GM12878 (cell line): Measurements from ENCODE around the gene RANBP17. TPM values are rescaled to one million over a fixed set of nuclear protein-coding genes. Genes with fewer than 3 reads are reported as not detected.

Experiments
- ATAC-seq: fragments of 200-7000 bp; cut with Tn5 transposase; 3 replicates; pipeline ENCODE4 v1.9.1; 2020; ENCODE audit warnings: mild to moderate bottlenecking, moderate library complexity
- BruUV-seq: library from RNA; stranded (reverse); fragments of 400-500 nt; replicated peaks from 2 replicates; lab custom pipeline; 2021; lab: Mats Ljungman, UMichigan
- CTCF ChIA-PET: fragments of 300-600 bp; sonication (Branson Sonifier 250); formaldehyde crosslinking; extraction: SDS; loops from one replicate; lab custom pipeline; 2021; ENCODE audit warnings: inconsistent platforms; lab: Yijun Ruan, JAX
- POLR2A ChIA-PET: fragments of 350-600 bp; formaldehyde crosslinking; extraction: SDS; loops from one replicate; lab custom pipeline; 2021; ENCODE audit warnings: inconsistent platforms; lab: Charles Lee
- RAD21 ChIA-PET: fragments of 300-600 bp; sonication (Branson Sonifier 250); formaldehyde crosslinking; loops from one replicate; lab custom pipeline; 2023; ENCODE audit warnings: antibody characterized with exemption; ENCODE audit not compliant: unreplicated experiment; lab: Charles Lee
- SMC1A ChIA-PET: fragments of 300-600 bp; sonication (Branson Sonifier 250); formaldehyde crosslinking; loops from one replicate; lab custom pipeline; 2023; ENCODE audit not compliant: unreplicated experiment, uncharacterized antibody; lab: Charles Lee
- DNase-seq: peaks from one replicate; pipeline ENCODE4 v3.0.0-alpha.2; 2011; ENCODE audit warnings: low read depth, low spot score
- FAIRE-seq: peaks from 3 replicates; lab custom pipeline; 2011; peaks lifted over from hg19 to GRCh38; lab: Jason Lieb, UNC
- H2AFZ ChIP-seq: 2 replicates; pipeline ENCODE4 v1.6.0; 2011; ENCODE audit warnings: low read depth, low read length, control low read depth; ENCODE audit not compliant: control insufficient read depth
- H3K27ac ChIP-seq: 2 replicates; pipeline ENCODE4 v1.5.1; 2011; ENCODE audit warnings: control low read depth; ENCODE audit not compliant: control insufficient read depth, insufficient read depth
- H3K27me3 ChIP-seq, 2 experiments: replicated peaks in 1 of 2; 2 replicates each; pipeline versions ENCODE4 v1.6.0 to v1.6.1; 2011; ENCODE audit warnings: low read length in 1 of 2; ENCODE audit not compliant: control insufficient read depth in 2 of 2, insufficient read depth in 2 of 2
- H3K36me3 ChIP-seq, 2 experiments: 2 replicates each; pipeline ENCODE4 v1.5.1; 2011; ENCODE audit warnings: low read length in 1 of 2; ENCODE audit not compliant: control insufficient read depth in 2 of 2, insufficient read depth in 2 of 2
- H3K4me1 ChIP-seq: 2 replicates; pipeline ENCODE4 v1.6.1; 2011; ENCODE audit warnings: mild to moderate bottlenecking, low read length, moderate library complexity, mixed read lengths; ENCODE audit not compliant: control insufficient read depth, insufficient read depth
- H3K4me2 ChIP-seq: 2 replicates; pipeline ENCODE4 v1.6.0; 2011; ENCODE audit warnings: control low read depth; ENCODE audit not compliant: control insufficient read depth, insufficient read depth
- H3K4me3 ChIP-seq: fragments of 200-600 bp; sonication (generic); 2 replicates; pipeline ENCODE4 v1.5.1; 2016
- H3K79me2 ChIP-seq: 2 replicates; pipeline ENCODE4 v1.6.0; 2011; ENCODE audit warnings: low read length; ENCODE audit not compliant: control insufficient read depth, insufficient read depth
- H3K9ac ChIP-seq: 2 replicates; pipeline ENCODE4 v1.8.0; 2011; ENCODE audit warnings: low read length, control low read depth, mixed read lengths; ENCODE audit not compliant: control insufficient read depth, insufficient read depth
- H3K9me3 ChIP-seq: replicated peaks from 3 replicates; pipeline ENCODE4 v1.5.1; 2011; ENCODE audit warnings: mild to moderate bottlenecking, low read length; ENCODE audit not compliant: control insufficient read depth, insufficient read depth
- H4K20me1 ChIP-seq: 2 replicates; pipeline ENCODE4 v1.6.0; 2011; ENCODE audit not compliant: control insufficient read depth, insufficient read depth
- BCLAF1 ChIP-seq: fragments of 450-650 bp; IDR thresholded peaks from 2 replicates; pipeline ENCODE4 v1.6.1; 2017; ENCODE audit warnings: antibody characterized with exemption, mild to moderate bottlenecking, moderate library complexity
- NFXL1 ChIP-seq: fragments of 450-650 bp; IDR thresholded peaks from 2 replicates; pipeline ENCODE4 v1.6.1; 2017; ENCODE audit warnings: antibody characterized with exemption, mild to moderate bottlenecking, borderline replicate concordance
- RUNX3 ChIP-seq: IDR thresholded peaks from 2 replicates; pipeline ENCODE4 v1.6.1; 2012; ENCODE audit warnings: low read length, inconsistent platforms
- SUPT20H ChIP-seq: IDR thresholded peaks from 2 replicates; pipeline ENCODE4 v1.6.1; 2011; ENCODE audit warnings: low read depth, mild to moderate bottlenecking, low read length, moderate library complexity, borderline replicate concordance; ENCODE audit not compliant: control insufficient read depth
- ZNF622 ChIP-seq: fragments of 450-650 bp; IDR thresholded peaks from 2 replicates; pipeline ENCODE4 v1.6.1; 2017; ENCODE audit warnings: mild to moderate bottlenecking, inconsistent platforms
- WGBS: methylation state at CpG from one replicate; pipeline ENCODE4 v1.1.6; 2016; ENCODE audit warnings: low lambda C conversion rate; ENCODE audit not compliant: insufficient replicate concordance, insufficient coverage; ENCODE audit errors: missing lambda C conversion rate; 5-methylcytosine and 5-hydroxymethylcytosine counted together
- in situ Hi-C: fragments of 300-500 bp; cut with MboI; formaldehyde crosslinking; loops from 9 replicates; pipeline ENCODE4 v1.14.3; 2018; ENCODE audit warnings: mixed read lengths
- intact Hi-C: fragments of 100-400 bp; cut with micrococcal nuclease; formaldehyde crosslinking; loops from one replicate; pipeline ENCODE4 v1.14.2; 2022; ENCODE audit not compliant: unreplicated experiment
- polyA plus RNA-seq, 11 experiments: library from polyadenylated mRNA; depleted of rRNA in 4 of 11; unstranded in 6 of 11; stranded (reverse) in 5 of 11; fragments of >200 nt; fragmentation: Nextera tagmentation in 4 of 11; fragmentation: Illumina TruSeq in 1 of 11; extraction: Ambion mirVana in 4 of 11; extraction: Trizol in 1 of 11; gene quantifications; 1 replicate in 1 of 11; 2 replicates in 10 of 11; pipeline versions ENCODE4 v1.2.1 to v1.2.3, GENCODE V29; 2011 to 2016; ENCODE audit warnings: inconsistent platforms in 2 of 11, missing spikeins in 2 of 11, low read depth in 1 of 11
- total RNA-seq, 4 experiments: library from RNA; depleted of rRNA in 3 of 4; stranded (reverse); fragments of >200 nt in 3 of 4; fragmentation: Illumina TruSeq in 1 of 4; extraction: Trizol in 1 of 4; gene quantifications; 2 replicates each; pipeline versions ENCODE4 v1.2.1 to v1.2.3, GENCODE V29; 2013 to 2021

The RANBP17 gene
- total and polyA plus RNA-seq, 10 of the 15 experiments (the other 5 are each of a cell fraction or from before 2014, with no cell fraction given) = 0.10 TPM; not detected in 9

- TF ChIP-seq BCLAF1 (no peak), SUPT20H (no peak)
- H3K79me2 ChIP-seq = no peaks in the 10 kb centered on the region
- H3K27me3 ChIP-seq = no peaks in the 10 kb centered on the region
- ChIA-PET RAD21 (no interaction called here), SMC1A (no interaction called here), POLR2A (no interaction called here), CTCF (no interaction called here)
- intact Hi-C loops = no loop called here
- WGBS = 8% methylated on average over 2 of the region's 2 CpGs
- no TSS peak for BruUV-seq
- H3K36me3 ChIP-seq = no peaks in the 10 kb centered on the region
- H2AFZ ChIP-seq = no peak overlapping the region
- no peaks in the 10 kb centered on the region for H4K20me1 ChIP-seq
- no peak overlapping the region for H3K27ac ChIP-seq
- H3K4me2 ChIP-seq = no peak overlapping the region
- no peaks in the 10 kb centered on the region for H3K9me3 ChIP-seq
- H3K4me1 ChIP-seq = no peaks in the 10 kb centered on the region
- no peak overlapping the region for H3K4me3 ChIP-seq
- no peak for FAIRE-seq
- no peak for DNase-seq
- in situ Hi-C loops = no loop called here
- no peak overlapping the region for H3K9ac ChIP-seq
- ATAC-seq = no peak
These were observed 12.2 kb downstream of the RANBP17 start for GRCh38 chr5:170874017-170874416.

GRCh38 chr5:170875811-170876210, 14.0 kb downstream of the RANBP17 start:
- H3K79me2 ChIP-seq = no peaks in the 10 kb centered on the region
- H3K27ac ChIP-seq = no peak overlapping the region
- no peaks in the 10 kb centered on the region for H4K20me1 ChIP-seq
- TF ChIP-seq NFXL1 (no peak), ZNF622 (no peak), RUNX3 (no peak)
- SMC1A ChIA-PET = no interaction called here
- POLR2A ChIA-PET = no interaction called here
- no peak overlapping the region for H2AFZ ChIP-seq
- in situ Hi-C loops (no loop called here), intact Hi-C loops (no loop called here)
- BruUV-seq = no TSS peak
- FAIRE-seq (no peak), ATAC-seq (no peak), DNase-seq (no peak)
- H3K4me1 ChIP-seq = no peaks in the 10 kb centered on the region
- H3K9me3 ChIP-seq = no peaks in the 10 kb centered on the region
- no peak overlapping the region for H3K9ac ChIP-seq
- RAD21 ChIA-PET = no interaction called here
- H3K4me3 ChIP-seq = no peak overlapping the region
- no peak overlapping the region for H3K4me2 ChIP-seq
- no peaks in the 10 kb centered on the region for H3K36me3 ChIP-seq
- WGBS = 24% methylated on average over 4 of the region's 4 CpGs
- H3K27me3 ChIP-seq = no peaks in the 10 kb centered on the region
- CTCF ChIA-PET = no interaction called here
